ENCODE data around the gene ZNF777. TPM values are rescaled to one million over a fixed set of nuclear protein-coding genes. Genes with fewer than 3 reads are reported as not detected.

ZNF777 gene
- total RNA-seq, 1 experiment from 2014 or later, result 15.6 TPM

GRCh38 chr7:149478754-149479153 lies 17.9 kb upstream of the ZNF777 start:
- H3K36me3 Mint-ChIP-seq (ENCODE audit: insufficient read depth in 1 of 3, low read depth in 3 of 3), result peaks cover 60 to 70% (median 68%) of the 10 kb centered on the region in 3 experiments
- H2BK120ac ChIP-seq (ENCODE audit: low read depth, low read length, poor library complexity, severe bottlenecking), result no peak overlapping the region

More at GRCh38 chr7:149478754-149479153, 17.9 kb upstream of the ZNF777 start:
- Mint-ChIP-seq H3K27ac (no peak overlapping the region), H3K4me1 (peaks cover 10 to 12% of the 10 kb centered on the region in 2 experiments), H3K9me3 (peaks cover 23 to 26% of the 10 kb centered on the region in 2 experiments), H3K27me3 (ENCODE audit: low read depth) (no peaks in the 10 kb centered on the region), H3K4me3 (no peak overlapping the region)
- no peak overlapping the region for H3K9ac ChIP-seq (ENCODE audit: extremely low read depth, insufficient read length, low read length)
- no peak overlapping the region for H2BK20ac ChIP-seq (ENCODE audit: low read depth, low read length, poor library complexity, severe bottlenecking)
- no peak overlapping the region for H4K91ac ChIP-seq (ENCODE audit: insufficient read length, low read depth, low read length)
- H3K4me1 ChIP-seq (ENCODE audit: insufficient read depth, low read length), result no peaks in the 10 kb centered on the region; the same call in 1 of the 2 replicates
- H3K23ac ChIP-seq (ENCODE audit: insufficient read length, low read depth, low read length), result no peak overlapping the region
- no peak overlapping the region for H2BK5ac ChIP-seq (ENCODE audit: insufficient read length, low read length)
- no peak for DNase-seq
- WGBS (ENCODE audit: extremely low coverage, insufficient read length, low lambda C conversion rate), result no CpG with 5 or more reads among the region's 1 CpG
- no peaks in the 10 kb centered on the region for H3K79me1 ChIP-seq (ENCODE audit: insufficient read depth, low read depth, low read length, poor library complexity, severe bottlenecking)
- H3K56ac ChIP-seq (ENCODE audit: insufficient read length, low read depth, low read length), result no peak overlapping the region
- no peak overlapping the region for H2AFZ ChIP-seq (ENCODE audit: low read length)
- no peak overlapping the region for H3K14ac ChIP-seq (ENCODE audit: insufficient read depth, low read length)
- H3K9me3 ChIP-seq (ENCODE audit: control insufficient read depth, low read depth, low read length), result no peaks in the 10 kb centered on the region
- no peak overlapping the region for H2BK15ac ChIP-seq (ENCODE audit: low read depth, low read length)
- H2BK12ac ChIP-seq (ENCODE audit: insufficient read length, low read depth, low read length), result no peak overlapping the region
- H3T11ph ChIP-seq (ENCODE audit: low read length), result no peak overlapping the region
- no peaks in the 10 kb centered on the region for H4K20me1 ChIP-seq (ENCODE audit: control insufficient read depth, insufficient read depth, insufficient read length)
- no peaks in the 10 kb centered on the region for H3K23me2 ChIP-seq (ENCODE audit: insufficient read length, low read depth, low read length, poor library complexity, severe bottlenecking)
- no peak overlapping the region for H3K27ac ChIP-seq (ENCODE audit: insufficient read length, low read depth, low read length)
- H3K27me3 ChIP-seq (ENCODE audit: insufficient read depth, low read length), result no peaks in the 10 kb centered on the region
- no peak overlapping the region for H4K8ac ChIP-seq (replicated peaks; ENCODE audit: insufficient read length, low read depth, low read length)
- H4K5ac ChIP-seq (ENCODE audit: insufficient read length, low read depth, low read length), result no peak overlapping the region
- H3K4me2 ChIP-seq (ENCODE audit: insufficient read depth, insufficient read length, low read length), result no peak overlapping the region
- TF ChIP-seq CTCF (conservative IDR thresholded peaks at IDR 0.05), result no peak
- no peaks in the 10 kb centered on the region for H3K79me2 ChIP-seq (ENCODE audit: insufficient read depth, low read length)
- no peak overlapping the region for H2AK5ac ChIP-seq (ENCODE audit: insufficient read length, low read length)
- H3K4ac ChIP-seq (ENCODE audit: low read depth, low read length), result no peak overlapping the region
- no peak overlapping the region for H3K18ac ChIP-seq (ENCODE audit: insufficient read length, low read depth, low read length)

Measured in H9 (cell line).